Neuronal stem cell (in vitro differentiated cells): ENCODE measurements around the gene CCDC170.

Experiments
- DNase-seq: peaks from one replicate; pipeline ENCODE4 v3.0.0-alpha.2; 2013; ENCODE audit warnings: low spot score
- H2AFZ ChIP-seq: one replicate; pipeline ENCODE4 v1.6.1; 2013; ENCODE audit warnings: mild to moderate bottlenecking, low read length, inconsistent platforms
- H2AK5ac ChIP-seq: 2 replicates; pipeline ENCODE4 v1.6.1; 2013; ENCODE audit warnings: low read depth, mild to moderate bottlenecking, inconsistent platforms, low read length, moderate library complexity, mixed read lengths
- H2BK120ac ChIP-seq: 2 replicates; pipeline ENCODE4 v1.6.1; 2013; ENCODE audit warnings: low read depth, mild to moderate bottlenecking, inconsistent platforms, low read length, moderate library complexity, mixed read lengths
- H2BK12ac ChIP-seq: one replicate; pipeline ENCODE4 v1.6.1; 2013; ENCODE audit warnings: low read length, inconsistent platforms
- H2BK15ac ChIP-seq: 2 replicates; pipeline ENCODE4 v1.6.1; 2013; ENCODE audit warnings: mild to moderate bottlenecking, low read length, inconsistent platforms, mixed read lengths
- H2BK5ac ChIP-seq: one replicate; pipeline ENCODE4 v1.6.1; 2013; ENCODE audit warnings: inconsistent platforms, mild to moderate bottlenecking, low read length, moderate library complexity
- H3K14ac ChIP-seq: one replicate; pipeline ENCODE4 v1.6.1; 2013; ENCODE audit warnings: low read length, inconsistent platforms
- H3K18ac ChIP-seq: 2 replicates; pipeline ENCODE4 v1.6.1; 2013; ENCODE audit warnings: low read length, inconsistent platforms
- H3K23ac ChIP-seq: 2 replicates; pipeline ENCODE4 v1.6.1; 2013; ENCODE audit warnings: low read depth, mild to moderate bottlenecking, mixed read lengths, low read length, inconsistent platforms; ENCODE audit not compliant: poor library complexity
- H3K27ac ChIP-seq: replicated peaks from 3 replicates; pipeline ENCODE4 v1.5.1; 2013; ENCODE audit warnings: low read length, inconsistent platforms
- H3K27me3 ChIP-seq, 3 experiments: 2 replicates each; pipeline ENCODE4 v1.6.1; 2013; ENCODE audit warnings: low read length in 3 of 3, mild to moderate bottlenecking in 2 of 3, inconsistent platforms in 1 of 3, low read depth in 1 of 3, mixed read lengths in 1 of 3, moderate library complexity in 1 of 3; ENCODE audit not compliant: control insufficient read depth in 3 of 3, insufficient read depth in 3 of 3
- H3K36me3 ChIP-seq, 2 donors: replicated peaks in 1 of 2; 2 replicates each; pipeline ENCODE4 v1.6.1; 2013; ENCODE audit warnings: low read length in 2 of 2; ENCODE audit not compliant: control insufficient read depth in 2 of 2, insufficient read depth in 2 of 2
- H3K4ac ChIP-seq: 2 replicates; pipeline ENCODE4 v1.6.1; 2013; ENCODE audit warnings: inconsistent platforms, mild to moderate bottlenecking, low read length, moderate library complexity
- H3K4me1 ChIP-seq, 2 donors: 1 replicate in 1 of 2; 2 replicates in 1 of 2; pipeline ENCODE4 v1.6.1; 2013; ENCODE audit warnings: low read length in 2 of 2, low read depth in 1 of 2; ENCODE audit not compliant: control insufficient read depth in 2 of 2, insufficient read depth in 1 of 2
- H3K4me2 ChIP-seq: one replicate; pipeline ENCODE4 v1.6.1; 2013; ENCODE audit warnings: mild to moderate bottlenecking, low read length, inconsistent platforms; ENCODE audit not compliant: insufficient read depth, poor library complexity, severe bottlenecking
- H3K4me3 ChIP-seq, 2 donors: 2 replicates each; pipeline ENCODE4 v1.5.1; 2013; ENCODE audit warnings: low read length in 2 of 2, mild to moderate bottlenecking in 2 of 2, inconsistent platforms in 1 of 2, moderate library complexity in 1 of 2
- H3K79me1 ChIP-seq: one replicate; pipeline ENCODE4 v1.6.1; 2013; ENCODE audit warnings: low read depth, mild to moderate bottlenecking, inconsistent platforms, low read length, moderate library complexity
- H3K9ac ChIP-seq: one replicate; pipeline ENCODE4 v1.6.1; 2013; ENCODE audit warnings: mild to moderate bottlenecking, low read depth, low read length, inconsistent platforms; ENCODE audit not compliant: poor library complexity
- H3K9me3 ChIP-seq, 2 donors: replicated peaks in 1 of 2; 2 replicates each; pipeline versions ENCODE3 to v1.6.1; 2013; ENCODE audit warnings: low read length in 2 of 2, mild to moderate bottlenecking in 2 of 2, inconsistent platforms in 1 of 2, low read depth in 1 of 2, mixed read lengths in 1 of 2, moderate library complexity in 1 of 2; ENCODE audit not compliant: control insufficient read depth in 2 of 2, insufficient read depth in 1 of 2
- H4K8ac ChIP-seq: one replicate; pipeline ENCODE4 v1.6.1; 2013; ENCODE audit warnings: low read depth, mild to moderate bottlenecking, inconsistent platforms, low read length, moderate library complexity
- H4K91ac ChIP-seq: one replicate; pipeline ENCODE4 v1.6.1; 2013; ENCODE audit warnings: low read length, low read depth, mild to moderate bottlenecking, inconsistent platforms; ENCODE audit not compliant: poor library complexity
- WGBS, 2 donors: extraction: QIAGEN DNeasy Blood & Tissue Kit; methylation state at CpG; one replicate each; pipeline ENCODE4 v1.1.7; 2013; ENCODE audit warnings: missing lambda C conversion rate in 2 of 2, mixed read lengths in 1 of 2; ENCODE audit not compliant: insufficient read length in 2 of 2, insufficient replicate concordance in 1 of 2; ENCODE audit errors: extremely low coverage in 2 of 2; 5-methylcytosine and 5-hydroxymethylcytosine counted together

CCDC170 gene

GRCh38 chr6:151652325-151652724 lies 158.5 kb downstream of the CCDC170 start:
- Histone ChIP-seq H2AFZ (no peak overlapping the region), H4K8ac (no peak overlapping the region), H3K9ac (no peak overlapping the region), H2BK120ac (no peak overlapping the region), H3K4me2 (no peak overlapping the region), H3K36me3 (no peaks in the 10 kb centered on the region), H4K91ac (no peak overlapping the region), H2BK12ac (no peak overlapping the region), H2BK15ac (no peak overlapping the region), H2BK5ac (no peak overlapping the region), H3K4me3 (no peak overlapping the region), H3K9me3 (no peaks in the 10 kb centered on the region), H3K27ac (no peak overlapping the region), H3K4ac (no peak overlapping the region), H2AK5ac (no peak overlapping the region), H3K23ac (no peak overlapping the region), H3K14ac (no peak overlapping the region), H3K79me1 (no peaks in the 10 kb centered on the region), H3K4me1 (peaks cover 0 to 5% of the 10 kb centered on the region in 2 donors), H3K18ac (no peak overlapping the region), H3K27me3 (no peaks in the 10 kb centered on the region)
- DNase-seq, result no peak
- no CpG with 5 or more reads among the region's 2 CpGs for WGBS, 2 donors

GRCh38 chr6:151655099-151655498 lies 161.3 kb downstream of the CCDC170 start:
- no peak overlapping the region for H3K18ac ChIP-seq
- no peak for DNase-seq
- no peak overlapping the region for H2BK12ac ChIP-seq
- H3K4me3 ChIP-seq, result no peak overlapping the region
- no peaks in the 10 kb centered on the region for H3K9me3 ChIP-seq
- H4K91ac ChIP-seq, result no peak overlapping the region
- no peak overlapping the region for H2BK5ac ChIP-seq
- H3K23ac ChIP-seq, result no peak overlapping the region
- no peak overlapping the region for H3K14ac ChIP-seq
- no peaks in the 10 kb centered on the region for H3K36me3 ChIP-seq
- H3K4me1 ChIP-seq, result no peaks in the 10 kb centered on the region
- no peaks in the 10 kb centered on the region for H3K27me3 ChIP-seq
- H3K4ac ChIP-seq, result no peak overlapping the region
- no peak overlapping the region for H4K8ac ChIP-seq
- H2AK5ac ChIP-seq, result no peak overlapping the region
- no peak overlapping the region for H3K4me2 ChIP-seq
- WGBS, 2 donors, result no CpG with 5 or more reads among the region's 2 CpGs
- H2BK120ac ChIP-seq, result no peak overlapping the region
- H2BK15ac ChIP-seq, result no peak overlapping the region
- no peak overlapping the region for H3K27ac ChIP-seq
- no peak overlapping the region for H2AFZ ChIP-seq
- no peak overlapping the region for H3K9ac ChIP-seq
- no peaks in the 10 kb centered on the region for H3K79me1 ChIP-seq

GRCh38 chr6:151656392-151656791 lies 162.6 kb downstream of the CCDC170 start:
- H2BK15ac ChIP-seq, result no peak overlapping the region
- no peaks in the 10 kb centered on the region for H3K9me3 ChIP-seq
- no peaks in the 10 kb centered on the region for H3K27me3 ChIP-seq
- H3K4me2 ChIP-seq, result no peak overlapping the region
- no peak overlapping the region for H3K4me3 ChIP-seq
- no peak for DNase-seq
- no peak overlapping the region for H2BK5ac ChIP-seq
- no peak overlapping the region for H4K91ac ChIP-seq
- H2AK5ac ChIP-seq, result no peak overlapping the region
- no peak overlapping the region for H3K27ac ChIP-seq
- no peak overlapping the region for H3K14ac ChIP-seq
- H3K9ac ChIP-seq, result no peak overlapping the region
- no peak overlapping the region for H3K18ac ChIP-seq
- no peaks in the 10 kb centered on the region for H3K79me1 ChIP-seq
- no peak overlapping the region for H2BK120ac ChIP-seq
- H4K8ac ChIP-seq, result no peak overlapping the region
- no peak overlapping the region for H2AFZ ChIP-seq
- H2BK12ac ChIP-seq, result no peak overlapping the region
- H3K4ac ChIP-seq, result no peak overlapping the region
- WGBS, 2 donors, result no CpG with 5 or more reads among the region's 4 CpGs
- H3K4me1 ChIP-seq, result no peaks in the 10 kb centered on the region
- H3K36me3 ChIP-seq, result no peaks in the 10 kb centered on the region
- no peak overlapping the region for H3K23ac ChIP-seq

- Histone ChIP-seq H2AK5ac (no peak overlapping the region), H2BK12ac (no peak overlapping the region), H2BK5ac (no peak overlapping the region), H3K79me1 (no peaks in the 10 kb centered on the region), H2AFZ (no peak overlapping the region), H3K14ac (no peak overlapping the region), H3K4me3 (no peak overlapping the region), H3K36me3 (no peaks in the 10 kb centered on the region), H3K4ac (no peak overlapping the region), H3K27me3 (no peaks in the 10 kb centered on the region), H4K8ac (no peak overlapping the region), H2BK15ac (no peak overlapping the region), H3K9ac (no peak overlapping the region), H3K23ac (no peak overlapping the region), H3K9me3 (no peaks in the 10 kb centered on the region), H2BK120ac (no peak overlapping the region), H3K18ac (no peak overlapping the region), H3K27ac (no peak overlapping the region), H4K91ac (no peak overlapping the region), H3K4me2 (no peak overlapping the region), H3K4me1 (no peaks in the 10 kb centered on the region)
- no peak for DNase-seq
- no CpG with 5 or more reads among the region's 4 CpGs for WGBS, 2 donors
Observed at GRCh38 chr6:151658091-151658490, 164.3 kb downstream of the CCDC170 start.
